ENCODE data around the gene DSCAM. TPM values are rescaled to one million over a fixed set of nuclear protein-coding genes. Genes with fewer than 3 reads are reported as not detected.
"Not testable (repeated sequence)": the region's sequence is repeated elsewhere in the genome, so short reads cannot be mapped to it uniquely, and the experiment has no call there.

The DSCAM gene
- total RNA-seq, 4 donors from 2014 or later = 0.03 TPM; not detected in 3

- ATAC-seq (no peak), DNase-seq (no peak)
- peak overlapping the region in 1 of 4 donors; percentile 49 for H3K27ac ChIP-seq
- no peaks in the 10 kb centered on the region for H3K9me3 ChIP-seq
- no peak for TF ChIP-seq POLR2A (IDR thresholded peaks at IDR 0.05)
- no peak for TF ChIP-seq CTCF (IDR thresholded peaks at IDR 0.05 in 4 of 5, conservative IDR thresholded peaks at IDR 0.05 in 1 of 5)
- no peaks in the 10 kb centered on the region for H3K27me3 ChIP-seq
- H3K4me3 ChIP-seq = no peak overlapping the region
- intact Hi-C loops (cut with DNase I; ENCODE audit: low total_unique reads) (loop anchor here (10.0 kb wide), 1 partner anchor 78 kb away; no protein-coding TSS in a partner anchor), in situ Hi-C loops (cut with MboI; ENCODE audit: low sequenced_read_pairs in 4 of 4) (no loop called here)
- H3K4me1 ChIP-seq = no peaks in the 10 kb centered on the region
- H3K36me3 ChIP-seq = no peaks in the 10 kb centered on the region
Measured at GRCh38 chr21:40047211-40047610, 799.7 kb downstream of the DSCAM start.

GRCh38 chr21:40043866-40044265 is 803.1 kb downstream of the DSCAM start:
- DNase-seq (no peak), ATAC-seq (no peak)
- Histone ChIP-seq H3K4me1 (no peaks in the 10 kb centered on the region), H3K4me3 (no peak overlapping the region), H3K27ac (no peak overlapping the region), H3K9me3 (no peaks in the 10 kb centered on the region), H3K27me3 (no peaks in the 10 kb centered on the region), H3K36me3 (no peaks in the 10 kb centered on the region)
- in situ Hi-C loops (cut with MboI; ENCODE audit: low sequenced_read_pairs in 4 of 4) (no loop called here), intact Hi-C loops (cut with DNase I; ENCODE audit: low total_unique reads) (loop anchor here (10.0 kb wide), 1 partner anchor 81 kb away; no protein-coding TSS in a partner anchor)
- TF ChIP-seq CTCF (IDR thresholded peaks at IDR 0.05 in 4 of 5, conservative IDR thresholded peaks at IDR 0.05 in 1 of 5) = no peak
- no peak for TF ChIP-seq POLR2A (IDR thresholded peaks at IDR 0.05)

- in situ Hi-C loops (cut with MboI; ENCODE audit: low sequenced_read_pairs in 4 of 4) = no loop called here
- DNase-seq (no peak), ATAC-seq (no peak)
- no peaks in the 10 kb centered on the region for H3K27me3 ChIP-seq
- no peaks in the 10 kb centered on the region for H3K9me3 ChIP-seq
- TF ChIP-seq CTCF (IDR thresholded peaks at IDR 0.05 in 4 of 5, conservative IDR thresholded peaks at IDR 0.05 in 1 of 5) (no peak), POLR2A (IDR thresholded peaks at IDR 0.05) (no peak)
- no peaks in the 10 kb centered on the region for H3K36me3 ChIP-seq
- H3K4me1 ChIP-seq = no peaks in the 10 kb centered on the region
- no peak overlapping the region for H3K27ac ChIP-seq
- intact Hi-C loops (cut with DNase I; ENCODE audit: low total_unique reads) = loop anchor here (10.0 kb wide), 1 partner anchor 81 kb away; no protein-coding TSS in a partner anchor
- no peak overlapping the region for H3K4me3 ChIP-seq
Measured at GRCh38 chr21:40043423-40043822, 803.5 kb downstream of the DSCAM start.

GRCh38 chr21:40041446-40041845 is 805.5 kb downstream of the DSCAM start:
- no peak overlapping the region for H3K4me3 ChIP-seq
- no peak for DNase-seq
- ATAC-seq = no peak
- no peaks in the 10 kb centered on the region for H3K4me1 ChIP-seq
- in situ Hi-C loops (cut with MboI; ENCODE audit: low sequenced_read_pairs in 4 of 4) = no loop called here
- intact Hi-C loops (cut with DNase I; ENCODE audit: low total_unique reads) = loop anchor here (10.0 kb wide), 1 partner anchor 83 kb away; no protein-coding TSS in a partner anchor
- H3K36me3 ChIP-seq = no peaks in the 10 kb centered on the region
- no peaks in the 10 kb centered on the region for H3K27me3 ChIP-seq
- no peak overlapping the region for H3K27ac ChIP-seq
- no peaks in the 10 kb centered on the region for H3K9me3 ChIP-seq
- no peak for TF ChIP-seq CTCF (IDR thresholded peaks at IDR 0.05 in 4 of 5, conservative IDR thresholded peaks at IDR 0.05 in 1 of 5)
- TF ChIP-seq POLR2A (IDR thresholded peaks at IDR 0.05) = no peak

GRCh38 chr21:40033156-40033782 is 813.7 kb downstream of the DSCAM start:
- H3K4me3 ChIP-seq; H3K4me1 ChIP-seq; DNase-seq; H3K27ac ChIP-seq; H3K36me3 ChIP-seq; H3K27me3 ChIP-seq; H3K9me3 ChIP-seq; in situ Hi-C loops (cut with MboI; ENCODE audit: low sequenced_read_pairs in 4 of 4); intact Hi-C loops (cut with DNase I; ENCODE audit: low total_unique reads); ATAC-seq: not testable (repeated sequence)
